NB4 (cell line): ENCODE data around the gene ASIP.

Experiments used
- MYC ChIP-seq: IDR thresholded peaks from 2 replicates; pipeline ENCODE4 v1.6.1; 2011; ENCODE audit warnings: low read depth, low read length
- POLR2A ChIP-seq: IDR thresholded peaks from 2 replicates; pipeline ENCODE4 v1.6.1; 2011; ENCODE audit warnings: mild to moderate bottlenecking; ENCODE audit not compliant: insufficient read length; ENCODE audit errors: extremely low read depth
- TF ChIP-seq, protein P1 (sequence below): IDR thresholded peaks from one replicate; pipeline ENCODE4 v1.5.1; 2012; ENCODE audit warnings: low read depth, low read length
- TF ChIP-seq, protein P2 (sequence below): IDR thresholded peaks from 2 replicates; pipeline ENCODE4 v1.6.1; 2011; ENCODE audit warnings: low read depth, low read length

GRCh38 chr20:34250005-34250404 lies 8.8 kb downstream of the ASIP start:
- TF ChIP-seq POLR2A (no peak), MYC (no peak)
- TF ChIP-seq, protein P1, sequence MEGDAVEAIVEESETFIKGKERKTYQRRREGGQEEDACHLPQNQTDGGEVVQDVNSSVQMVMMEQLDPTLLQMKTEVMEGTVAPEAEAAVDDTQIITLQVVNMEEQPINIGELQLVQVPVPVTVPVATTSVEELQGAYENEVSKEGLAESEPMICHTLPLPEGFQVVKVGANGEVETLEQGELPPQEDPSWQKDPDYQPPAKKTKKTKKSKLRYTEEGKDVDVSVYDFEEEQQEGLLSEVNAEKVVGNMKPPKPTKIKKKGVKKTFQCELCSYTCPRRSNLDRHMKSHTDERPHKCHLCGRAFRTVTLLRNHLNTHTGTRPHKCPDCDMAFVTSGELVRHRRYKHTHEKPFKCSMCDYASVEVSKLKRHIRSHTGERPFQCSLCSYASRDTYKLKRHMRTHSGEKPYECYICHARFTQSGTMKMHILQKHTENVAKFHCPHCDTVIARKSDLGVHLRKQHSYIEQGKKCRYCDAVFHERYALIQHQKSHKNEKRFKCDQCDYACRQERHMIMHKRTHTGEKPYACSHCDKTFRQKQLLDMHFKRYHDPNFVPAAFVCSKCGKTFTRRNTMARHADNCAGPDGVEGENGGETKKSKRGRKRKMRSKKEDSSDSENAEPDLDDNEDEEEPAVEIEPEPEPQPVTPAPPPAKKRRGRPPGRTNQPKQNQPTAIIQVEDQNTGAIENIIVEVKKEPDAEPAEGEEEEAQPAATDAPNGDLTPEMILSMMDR: no peak
- TF ChIP-seq, protein P2, sequence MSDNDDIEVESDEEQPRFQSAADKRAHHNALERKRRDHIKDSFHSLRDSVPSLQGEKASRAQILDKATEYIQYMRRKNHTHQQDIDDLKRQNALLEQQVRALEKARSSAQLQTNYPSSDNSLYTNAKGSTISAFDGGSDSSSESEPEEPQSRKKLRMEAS: no peak
